C4-2B (cell line): ENCODE data around the gene RNF115.
A peak's percentile ranks its signal among the peaks of the same experiment; 100 is the strongest.

ENCODE experiments used
- H3K27ac ChIP-seq: fragments of 450-650 bp; 2 replicates; pipeline ENCODE4 v1.5.1; 2017
- ZFX ChIP-seq: fragments of 450-650 bp; IDR thresholded peaks from 2 replicates; pipeline ENCODE4 v1.6.1; 2017
- TF ChIP-seq, protein P1 (sequence below): fragments of 450-650 bp; conservative IDR thresholded peaks from 2 replicates; pipeline ENCODE4 v1.5.1; 2017; ENCODE audit warnings: mild to moderate bottlenecking

RNF115 gene

DNA sequence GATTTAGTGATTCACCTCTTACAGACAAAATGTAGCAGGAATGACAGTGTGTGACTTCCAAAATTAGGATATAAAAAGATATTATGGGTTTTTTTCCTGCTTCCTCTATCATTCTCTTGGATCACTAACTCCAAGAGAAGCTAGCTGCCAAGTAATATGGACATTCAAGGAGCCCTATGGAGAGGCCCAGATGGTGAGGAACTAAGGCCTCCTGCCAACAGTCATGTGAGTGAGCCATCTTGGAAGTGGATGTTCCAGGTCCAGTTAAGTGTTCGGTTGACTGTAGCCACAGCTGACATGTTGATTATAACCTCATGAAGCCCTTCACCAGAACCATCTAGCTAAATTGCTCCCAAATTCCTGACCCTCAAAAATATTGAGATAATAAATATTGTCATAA is 65.8 kb downstream of the RNF115 start:
- TF ChIP-seq, protein P1, sequence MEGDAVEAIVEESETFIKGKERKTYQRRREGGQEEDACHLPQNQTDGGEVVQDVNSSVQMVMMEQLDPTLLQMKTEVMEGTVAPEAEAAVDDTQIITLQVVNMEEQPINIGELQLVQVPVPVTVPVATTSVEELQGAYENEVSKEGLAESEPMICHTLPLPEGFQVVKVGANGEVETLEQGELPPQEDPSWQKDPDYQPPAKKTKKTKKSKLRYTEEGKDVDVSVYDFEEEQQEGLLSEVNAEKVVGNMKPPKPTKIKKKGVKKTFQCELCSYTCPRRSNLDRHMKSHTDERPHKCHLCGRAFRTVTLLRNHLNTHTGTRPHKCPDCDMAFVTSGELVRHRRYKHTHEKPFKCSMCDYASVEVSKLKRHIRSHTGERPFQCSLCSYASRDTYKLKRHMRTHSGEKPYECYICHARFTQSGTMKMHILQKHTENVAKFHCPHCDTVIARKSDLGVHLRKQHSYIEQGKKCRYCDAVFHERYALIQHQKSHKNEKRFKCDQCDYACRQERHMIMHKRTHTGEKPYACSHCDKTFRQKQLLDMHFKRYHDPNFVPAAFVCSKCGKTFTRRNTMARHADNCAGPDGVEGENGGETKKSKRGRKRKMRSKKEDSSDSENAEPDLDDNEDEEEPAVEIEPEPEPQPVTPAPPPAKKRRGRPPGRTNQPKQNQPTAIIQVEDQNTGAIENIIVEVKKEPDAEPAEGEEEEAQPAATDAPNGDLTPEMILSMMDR: no peak
- no peak for TF ChIP-seq ZFX
- H3K27ac ChIP-seq: no peak overlapping the region

DNA sequence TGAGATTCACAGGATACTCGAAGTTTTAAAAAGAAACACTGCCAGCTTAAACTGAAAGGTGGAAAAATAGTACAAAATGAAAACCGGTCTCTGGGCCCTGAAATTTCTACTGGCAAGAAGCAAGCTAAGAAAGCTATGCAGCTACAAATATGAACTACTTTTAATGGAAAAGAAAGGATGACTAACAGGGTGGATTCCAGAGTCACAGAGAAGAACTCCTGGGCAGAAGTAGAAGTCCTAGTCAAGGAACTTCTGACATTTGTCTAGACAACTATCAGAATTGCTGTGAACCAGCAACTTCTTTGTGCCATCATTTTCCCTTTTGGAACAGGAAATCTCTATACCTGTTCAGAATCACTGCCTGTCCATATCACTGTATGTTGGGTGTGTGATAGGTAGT is 66.5 kb downstream of the RNF115 start:
- no peak overlapping the region for H3K27ac ChIP-seq
- TF ChIP-seq, protein P1: no peak
- no peak for TF ChIP-seq ZFX

DNA sequence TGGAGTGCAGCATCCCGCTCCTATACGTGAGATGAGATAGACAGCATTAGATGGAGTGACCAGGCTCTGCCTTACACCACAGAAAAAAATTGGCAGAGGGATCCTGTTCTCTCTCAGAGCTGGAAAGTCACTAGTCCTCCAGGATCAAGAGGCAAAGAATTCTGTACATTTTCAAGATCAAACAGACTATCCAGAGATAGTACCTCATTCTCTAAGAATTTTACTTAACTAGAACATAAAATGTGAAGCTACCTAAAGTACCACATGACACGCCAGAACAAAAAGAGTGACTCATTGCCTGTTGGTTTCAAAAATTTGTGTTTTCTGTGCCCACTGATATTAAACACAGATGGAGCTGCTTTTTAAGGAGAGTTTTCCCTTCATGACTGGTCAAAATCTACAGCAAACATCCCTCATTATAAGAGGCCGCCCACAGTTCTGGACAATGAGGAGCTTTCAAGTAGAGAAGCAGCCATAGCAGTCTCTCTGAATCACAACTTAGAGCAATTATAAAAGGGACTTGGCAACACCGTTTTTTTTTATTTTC is 72.3 kb downstream of the RNF115 start:
- TF ChIP-seq, protein P1: no peak
- no peak for TF ChIP-seq ZFX
- H3K27ac ChIP-seq: no peak overlapping the region

DNA sequence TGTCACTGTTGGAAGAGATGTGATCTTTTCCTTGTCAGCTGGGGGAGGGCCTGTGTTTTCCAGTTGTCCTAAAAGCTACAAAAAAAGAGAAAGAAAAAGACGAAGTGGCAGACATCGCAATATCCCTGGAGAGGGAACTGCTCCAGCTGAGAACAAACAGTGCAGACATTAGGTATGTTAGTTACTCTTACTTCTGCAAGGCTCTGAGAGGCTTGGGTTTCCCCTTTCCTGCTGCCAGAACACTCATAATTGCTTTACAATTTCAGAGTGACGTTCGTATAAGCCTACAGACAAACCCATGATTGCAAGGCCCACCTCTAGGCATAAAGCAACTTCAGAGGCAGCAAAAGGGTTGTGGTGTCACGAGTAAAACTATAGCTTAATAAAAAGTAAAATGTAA is 73.5 kb downstream of the RNF115 start:
- H3K27ac ChIP-seq: no peak overlapping the region
- no peak for TF ChIP-seq ZFX
- TF ChIP-seq, protein P1: no peak

DNA sequence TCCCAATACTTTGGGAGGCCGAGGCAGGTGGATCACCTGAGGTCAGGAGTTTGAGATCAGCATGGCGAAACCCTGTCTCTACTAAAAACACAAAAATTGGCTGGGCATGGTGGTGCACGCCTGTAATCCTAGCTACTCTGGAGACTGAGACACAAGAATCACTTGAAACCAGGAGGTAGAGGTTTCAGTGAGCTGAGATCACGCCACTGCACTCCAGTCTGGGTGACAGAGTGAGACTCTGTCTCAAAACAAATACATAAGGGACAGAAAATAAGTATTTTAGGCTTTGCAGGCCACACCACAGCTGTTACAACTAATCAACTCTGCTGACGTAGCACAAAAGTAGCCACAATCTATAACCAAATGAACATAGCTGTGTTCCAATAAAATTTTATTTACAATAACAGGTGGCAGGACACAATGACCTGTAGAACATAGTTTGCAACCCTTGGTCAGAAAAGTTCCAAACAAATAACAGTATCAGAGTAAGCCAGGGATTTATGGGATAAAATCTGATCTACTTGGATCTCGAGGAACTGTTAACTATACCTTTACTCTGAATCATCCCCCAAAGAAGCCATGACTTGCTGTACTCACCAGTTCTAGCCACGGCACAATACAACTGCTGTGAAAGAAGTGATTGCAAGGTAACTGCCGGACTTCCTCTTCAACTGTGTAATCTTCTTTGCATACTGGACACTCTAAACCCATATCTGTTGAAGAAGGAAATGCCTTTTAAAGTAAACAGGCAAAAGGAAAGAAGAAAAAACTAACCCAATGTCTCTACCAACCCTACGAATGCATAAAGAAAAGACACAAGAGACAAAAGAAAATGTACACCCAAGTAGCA is 76.3 kb downstream of the RNF115 start:
- TF ChIP-seq, protein P1: no peak
- no peak for TF ChIP-seq ZFX
- H3K27ac ChIP-seq: no peak overlapping the region

DNA sequence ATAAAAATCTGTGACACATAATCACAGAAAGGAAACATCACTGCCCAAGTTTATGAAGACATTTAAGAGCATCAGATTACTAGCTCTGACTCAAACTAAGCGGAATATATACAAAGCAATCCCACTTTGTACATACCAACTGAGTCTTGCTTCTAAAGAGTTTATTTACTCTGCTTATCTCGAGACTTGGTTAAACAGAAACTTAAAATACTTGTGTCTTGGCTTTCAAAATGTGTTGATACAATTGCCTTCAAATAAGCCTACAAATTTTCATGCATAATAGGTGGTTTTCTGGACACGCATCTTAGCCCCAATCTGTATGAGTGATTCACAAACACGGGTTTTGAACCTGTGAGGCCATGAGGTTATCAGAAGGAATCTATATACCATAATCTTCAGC is 83.6 kb downstream of the RNF115 start:
- no peak for TF ChIP-seq ZFX
- TF ChIP-seq, protein P1: no peak
- no peak overlapping the region for H3K27ac ChIP-seq

- TF ChIP-seq ZFX: no peak
- no peak overlapping the region for H3K27ac ChIP-seq
These were observed 87.7 kb downstream of the RNF115 start for GRCh38 chr1:145736191-145736590.

GRCh38 chr1:145730900-145731299 is 93.0 kb downstream of the RNF115 start:
- no peak overlapping the region for H3K27ac ChIP-seq
- no peak for TF ChIP-seq ZFX
- TF ChIP-seq, protein P1: peak; percentile 52
